Daoy (cell line): Measurements from ENCODE around the gene FGF3. TPM values are rescaled to one million over a fixed set of nuclear protein-coding genes. Genes with fewer than 3 reads are reported as not detected.

Source experiments
- DNase-seq: peaks from one replicate; pipeline ENCODE4 v3.0.0-alpha.2; 2015; ENCODE audit warnings: low read depth
- total RNA-seq: library from RNA; depleted of rRNA; stranded (reverse); fragments of >200 nt; shearing (Covaris generic); gene quantifications from 2 replicates; pipeline ENCODE4 v1.2.3, GENCODE V29; 2014

FGF3 gene
- total RNA-seq, 1 experiment from 2014 or later: not detected

GRCh38 chr11:69804769-69805508, 14.3 kb downstream of the FGF3 start:
- no peak for DNase-seq

GRCh38 chr11:69803604-69804218, 15.5 kb downstream of the FGF3 start:
- DNase-seq: no peak

DNA sequence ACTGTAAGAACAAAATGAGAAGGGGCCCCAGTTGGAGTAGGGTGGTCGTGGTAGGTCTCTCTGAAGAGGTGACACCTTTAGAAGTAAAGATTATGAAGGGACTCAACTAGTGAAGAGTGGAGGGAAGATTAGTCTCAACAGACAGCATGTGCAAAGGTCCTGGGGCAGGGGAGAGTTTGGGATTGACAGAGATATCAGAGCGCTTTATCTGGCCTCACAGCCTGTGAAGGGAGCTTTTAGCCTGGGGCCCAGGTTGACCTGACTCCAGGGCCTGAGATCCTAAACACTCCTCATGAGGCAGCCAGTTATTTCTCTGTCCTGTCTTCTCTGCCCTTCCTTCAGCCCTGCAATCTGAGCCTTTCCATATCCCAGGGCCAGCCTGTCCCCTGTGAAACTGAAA, 16.2 kb downstream of the FGF3 start:
- DNase-seq: no peak

- DNase-seq: no peak
These were observed 16.6 kb downstream of the FGF3 start for GRCh38 chr11:69802590-69802989.

- DNase-seq: no peak
These were observed 17.5 kb downstream of the FGF3 start for GRCh38 chr11:69801513-69802335.

DNA sequence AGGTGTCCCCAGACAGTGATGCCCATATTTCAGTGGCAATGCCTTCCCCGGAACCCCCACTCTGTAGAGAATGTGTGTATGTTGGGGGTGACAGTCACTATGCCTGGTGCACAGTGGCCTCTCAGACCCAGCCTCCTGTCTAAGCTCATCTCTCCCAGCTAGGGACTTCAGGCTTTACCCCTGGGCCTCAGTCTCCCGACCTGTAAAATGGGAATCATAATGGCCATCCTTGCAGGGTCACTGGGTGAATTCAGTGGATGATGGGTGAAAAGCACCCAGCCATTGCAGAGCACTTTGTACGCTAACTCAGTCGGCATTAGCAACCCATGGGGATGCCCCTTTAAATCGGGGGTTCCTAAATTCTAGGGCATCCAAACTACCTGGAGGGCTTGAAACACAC, 18.9 kb downstream of the FGF3 start:
- no peak for DNase-seq

- peak; percentile 61 for DNase-seq
These were observed 19.6 kb downstream of the FGF3 start for GRCh38 chr11:69799582-69799981.

GRCh38 chr11:69799097-69799496, 20.1 kb downstream of the FGF3 start:
- no peak for DNase-seq

DNA sequence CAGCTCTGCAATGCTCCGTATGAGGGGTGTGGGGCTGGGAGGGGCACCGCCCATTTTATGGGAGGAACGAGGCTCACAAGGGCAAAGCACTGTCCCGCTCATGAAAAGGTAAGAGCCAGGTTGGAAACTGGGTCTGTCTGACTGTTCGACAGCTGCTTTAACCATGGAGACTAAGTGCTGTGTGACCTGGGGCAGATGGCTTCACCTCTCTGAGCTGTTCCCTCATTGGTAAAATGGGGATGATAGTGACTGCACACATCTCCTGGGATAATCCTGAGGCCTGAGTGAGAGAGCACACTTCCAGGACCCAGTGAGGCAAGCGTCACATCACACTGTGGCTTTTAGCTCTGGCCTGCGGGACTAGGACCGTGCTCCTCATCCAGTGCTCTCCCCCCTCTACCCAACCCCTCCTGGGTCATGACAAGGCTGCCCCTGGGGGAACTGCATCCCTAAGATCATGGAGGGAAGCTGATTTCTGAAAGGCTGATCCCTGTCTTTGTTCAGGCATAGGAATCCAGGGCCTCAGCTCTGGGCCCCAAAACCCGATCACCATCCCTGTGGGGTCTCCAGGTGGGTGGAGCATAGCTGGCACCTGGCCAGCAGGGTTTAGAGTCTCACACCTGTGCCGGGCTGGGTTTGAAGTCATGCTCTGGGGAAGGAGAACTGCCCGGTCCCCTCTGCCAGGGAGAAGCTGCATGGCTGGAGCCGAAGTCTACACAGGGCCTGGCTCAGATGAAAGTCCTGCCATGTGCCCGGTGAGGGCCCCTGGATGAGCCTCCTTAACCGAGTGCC, 21.3 kb downstream of the FGF3 start:
- DNase-seq: no peak

- no peak for DNase-seq
These were observed 22.1 kb downstream of the FGF3 start for GRCh38 chr11:69797156-69797555.

DNA sequence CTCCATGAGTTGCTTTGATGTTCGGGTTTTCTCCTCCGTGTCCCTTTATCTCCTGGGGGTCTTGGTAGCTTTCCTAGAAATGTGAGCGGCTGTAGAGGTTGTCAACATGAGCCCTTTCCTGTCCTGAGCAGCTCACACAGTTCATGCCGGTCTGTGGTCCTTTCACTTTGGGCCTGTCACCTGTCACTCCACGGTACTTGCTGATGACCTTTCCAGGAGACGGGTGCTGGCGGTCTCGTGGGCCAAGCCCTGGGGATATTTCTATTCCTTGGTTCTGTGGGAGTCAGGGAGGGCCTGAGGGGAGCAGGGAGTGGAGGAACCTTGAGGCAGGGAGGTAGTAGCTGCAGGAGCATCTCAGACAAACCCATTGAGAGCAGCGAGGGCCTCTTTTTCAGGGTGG, 23.2 kb downstream of the FGF3 start:
- no peak for DNase-seq

- no peak for DNase-seq
These were observed 27.7 kb downstream of the FGF3 start for GRCh38 chr11:69791276-69792180.

GRCh38 chr11:69788956-69789355, 30.3 kb downstream of the FGF3 start:
- no peak for DNase-seq

- DNase-seq: no peak
These were observed 31.3 kb downstream of the FGF3 start for GRCh38 chr11:69787906-69788305.

GRCh38 chr11:69787457-69787856, 31.8 kb downstream of the FGF3 start:
- no peak for DNase-seq

- DNase-seq: no peak
These were observed 38.0 kb downstream of the FGF3 start for GRCh38 chr11:69781241-69781640.

DNA sequence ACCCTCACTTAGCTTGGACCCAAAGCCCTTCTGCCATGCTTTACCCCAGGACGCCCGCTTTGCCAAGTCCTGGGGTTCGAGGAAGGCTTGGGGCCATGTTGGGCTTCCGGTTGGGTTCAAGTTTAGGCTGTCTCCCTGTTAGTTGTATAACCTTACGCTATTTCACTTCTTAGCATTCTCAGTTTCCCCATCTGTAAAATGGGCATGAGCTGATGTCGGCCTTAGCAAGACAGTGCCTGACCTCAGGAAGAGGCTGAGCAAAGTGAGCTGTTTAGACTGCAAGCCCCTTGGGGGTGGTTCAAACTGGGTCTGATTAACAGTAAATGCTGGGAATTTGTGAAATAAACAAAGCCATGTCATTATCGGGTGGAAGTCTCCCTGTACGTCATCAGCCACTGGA, 40.8 kb downstream of the FGF3 start:
- DNase-seq: no peak

DNA sequence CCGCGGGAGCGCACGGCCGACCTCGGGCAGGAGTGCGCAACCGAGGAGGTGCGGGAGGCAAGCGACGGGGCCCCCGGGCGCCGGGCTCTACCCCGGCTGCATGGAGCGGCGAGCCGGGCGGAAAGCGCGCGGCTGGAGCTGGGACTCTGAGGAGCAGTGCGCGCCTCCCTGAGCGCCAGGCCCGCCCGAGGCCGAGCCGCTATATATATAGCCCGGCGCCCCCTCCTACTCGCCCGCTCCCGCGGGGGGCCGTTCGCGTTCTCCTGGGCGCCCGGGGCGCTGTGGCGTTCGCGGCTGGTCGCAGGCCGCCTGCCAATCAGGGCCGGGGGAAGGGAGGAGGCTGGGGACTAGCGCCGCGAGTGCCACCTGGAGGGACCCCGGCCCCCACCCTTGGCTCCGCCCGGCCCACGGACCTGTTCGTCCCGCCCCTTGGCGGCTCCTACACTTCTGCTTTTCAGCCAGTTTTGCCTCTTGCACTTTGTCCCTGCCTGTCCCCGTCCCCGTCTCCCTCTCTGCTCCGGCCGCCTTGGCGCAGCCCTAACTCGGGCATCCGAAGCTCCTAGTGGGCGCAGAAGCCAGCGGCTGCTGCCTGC, 44.0 kb downstream of the FGF3 start, which contains the start of gene FGF4:
Gene FGF4 (minus strand): TSS at position 179 of the 593 bp plus-strand sequence. CDS start 257 bp downstream, outside the sequence.
- DNase-seq: no peak

DNA sequence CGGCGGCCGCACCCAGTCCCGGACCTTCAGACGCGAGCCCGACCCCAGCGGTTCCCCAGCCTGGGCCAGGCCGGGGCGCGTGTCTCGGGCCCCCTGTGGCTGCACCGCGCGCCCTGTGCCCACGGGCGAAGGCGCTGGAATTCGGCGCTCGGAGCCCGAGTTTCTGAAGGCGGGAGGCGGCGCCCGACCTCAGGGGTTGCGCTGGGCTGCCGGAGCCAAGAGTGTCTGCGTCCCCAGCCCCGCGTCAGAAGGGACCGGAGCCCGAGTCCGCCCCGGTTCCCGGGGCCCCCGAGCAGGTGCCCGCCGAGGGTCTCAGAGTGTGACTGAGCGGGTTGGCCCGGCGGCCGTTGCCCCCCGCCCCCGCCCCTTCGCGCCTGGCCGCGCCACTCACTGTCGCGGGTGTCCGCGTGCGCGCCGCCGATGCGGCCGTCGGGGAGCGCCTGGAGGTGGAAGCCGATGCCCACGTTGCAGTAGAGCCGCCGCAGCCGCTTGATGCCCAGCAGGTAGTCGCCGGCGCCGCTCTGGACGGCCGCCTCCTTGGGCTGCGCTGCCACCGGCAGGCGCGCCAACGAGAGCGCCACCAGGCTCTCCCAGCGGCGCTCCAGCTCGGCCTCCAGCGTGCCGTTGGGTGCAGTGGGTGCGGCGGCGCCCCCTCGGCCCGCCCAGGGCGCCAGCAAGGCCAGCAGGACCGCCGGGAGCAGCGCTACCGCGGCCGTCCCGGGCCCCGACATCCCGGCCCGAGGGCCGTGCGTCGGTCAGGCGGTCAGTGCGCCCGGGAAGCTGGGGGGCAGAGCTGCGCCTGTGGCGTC, 44.7 kb downstream of the FGF3 start:
- DNase-seq: no peak
